IMR-90 (cell line): ENCODE results near the gene CELA2B. TPM values are rescaled to one million over a fixed set of nuclear protein-coding genes. Genes with fewer than 3 reads are reported as not detected.

Source experiments
- ATAC-seq: fragments of 200-7000 bp; cut with Tn5 transposase; 2 replicates; pipeline ENCODE4 v1.9.1; 2020; ENCODE audit warnings: low read depth, mild to moderate bottlenecking, moderate library complexity
- BruUV-seq: library from RNA; stranded (reverse); fragments of 400-500 nt; replicated peaks from 2 replicates; lab custom pipeline; 2021; lab: Mats Ljungman, UMichigan
- CTCF ChIA-PET: fragments of 300-600 bp; formaldehyde crosslinking; extraction: SDS; loops from one replicate; lab custom pipeline; 2021; ENCODE audit warnings: antibody characterized with exemption; lab: Yijun Ruan, JAX
- POLR2A ChIA-PET: fragments of 300-600 bp; sonication (Branson Sonifier 250); formaldehyde crosslinking; loops from one replicate; lab custom pipeline; 2022; ENCODE audit warnings: antibody characterized with exemption; ENCODE audit not compliant: unreplicated experiment; lab: Charles Lee
- DNase-seq: peaks from one replicate; pipeline ENCODE4 v3.0.0; 2013
- H2AFZ ChIP-seq: replicated peaks from 2 replicates; pipeline ENCODE3; 2013; ENCODE audit warnings: low read length, mild to moderate bottlenecking; ENCODE audit not compliant: poor library complexity
- H2AK5ac ChIP-seq: 2 replicates; pipeline ENCODE4 v1.6.1; 2013; ENCODE audit warnings: low read depth, low read length, inconsistent platforms
- H2AK9ac ChIP-seq: replicated peaks from 2 replicates; pipeline ENCODE3; 2013; ENCODE audit warnings: mild to moderate bottlenecking, low read depth, low read length, moderate library complexity; ENCODE audit not compliant: poor library complexity
- H2BK120ac ChIP-seq: 2 replicates; pipeline ENCODE4 v1.6.1; 2013; ENCODE audit warnings: low read depth, low read length, inconsistent platforms
- H2BK15ac ChIP-seq: 3 replicates; pipeline ENCODE4 v1.6.1; 2013; ENCODE audit warnings: low read depth, low read length, inconsistent platforms
- H2BK20ac ChIP-seq: 2 replicates; pipeline ENCODE4 v1.6.1; 2013; ENCODE audit warnings: low read depth, mild to moderate bottlenecking, inconsistent platforms, low read length, moderate library complexity
- H2BK5ac ChIP-seq: 2 replicates; pipeline ENCODE4 v1.6.1; 2013; ENCODE audit warnings: mild to moderate bottlenecking, low read depth, low read length, inconsistent platforms; ENCODE audit not compliant: poor library complexity, severe bottlenecking
- H3K14ac ChIP-seq: replicated peaks from 2 replicates; pipeline ENCODE4 v1.6.1; 2013; ENCODE audit warnings: low read depth, low read length, inconsistent platforms
- H3K18ac ChIP-seq: 2 replicates; pipeline ENCODE4 v1.6.1; 2013; ENCODE audit warnings: low read depth, low read length, control low read depth
- H3K23ac ChIP-seq: 2 replicates; pipeline ENCODE4 v1.6.1; 2013; ENCODE audit warnings: low read depth, low read length, inconsistent platforms
- H3K27ac ChIP-seq: 2 replicates; pipeline ENCODE4 v1.5.1; 2013; ENCODE audit warnings: mild to moderate bottlenecking, control low read depth, low read length; ENCODE audit not compliant: insufficient read depth
- H3K27me3 ChIP-seq: 2 replicates; pipeline ENCODE4 v1.6.1; 2013; ENCODE audit warnings: low read length; ENCODE audit not compliant: control insufficient read depth, insufficient read depth
- H3K36me3 ChIP-seq: 2 replicates; pipeline ENCODE4 v1.6.1; 2013; ENCODE audit warnings: low read length, mixed read lengths; ENCODE audit not compliant: control insufficient read depth, insufficient read depth
- H3K4ac ChIP-seq: 2 replicates; pipeline ENCODE4 v1.6.1; 2013; ENCODE audit warnings: low read depth, low read length, inconsistent platforms
- H3K4me1 ChIP-seq: 2 replicates; pipeline ENCODE4 v1.6.1; 2013; ENCODE audit warnings: low read length, mixed read lengths; ENCODE audit not compliant: control insufficient read depth, insufficient read depth
- H3K4me2 ChIP-seq: 2 replicates; pipeline ENCODE4 v1.6.1; 2013; ENCODE audit warnings: low read depth, mild to moderate bottlenecking, control low read depth, low read length, moderate library complexity
- H3K4me3 ChIP-seq: 2 replicates; pipeline ENCODE4 v1.5.1; 2013; ENCODE audit warnings: low read depth, mild to moderate bottlenecking, control low read depth, low read length, moderate library complexity; ENCODE audit not compliant: insufficient read depth
- H3K56ac ChIP-seq: 2 replicates; pipeline ENCODE4 v1.6.1; 2013; ENCODE audit warnings: low read length, inconsistent platforms; ENCODE audit not compliant: insufficient read depth; ENCODE audit errors: extremely low read depth
- H3K79me1 ChIP-seq, 2 experiments: 2 replicates each; pipeline ENCODE4 v1.6.1; 2013; ENCODE audit warnings: low read length in 2 of 2, inconsistent platforms in 1 of 2, low read depth in 1 of 2
- H3K9ac ChIP-seq: 2 replicates; pipeline ENCODE4 v1.6.1; 2013; ENCODE audit warnings: low read depth, low read length, control low read depth
- H3K9me1 ChIP-seq: 2 replicates; pipeline ENCODE4 v1.6.1; 2013; ENCODE audit warnings: low read length, inconsistent platforms; ENCODE audit not compliant: insufficient read depth
- H3K9me3 ChIP-seq: 2 replicates; pipeline ENCODE4 v1.6.1; 2013; ENCODE audit warnings: low read length; ENCODE audit not compliant: control insufficient read depth, insufficient read depth
- H4K20me1 ChIP-seq: 2 replicates; pipeline ENCODE4 v1.6.1; 2013; ENCODE audit warnings: low read length, inconsistent platforms; ENCODE audit not compliant: insufficient read depth
- H4K5ac ChIP-seq: 2 replicates; pipeline ENCODE4 v1.6.1; 2013; ENCODE audit warnings: mild to moderate bottlenecking, low read depth, low read length, control low read depth
- H4K8ac ChIP-seq, 2 experiments: 2 replicates each; pipeline ENCODE4 v1.6.1; 2013; ENCODE audit warnings: low read depth in 2 of 2, low read length in 2 of 2, control low read depth in 1 of 2, inconsistent platforms in 1 of 2
- H4K91ac ChIP-seq: 2 replicates; pipeline ENCODE4 v1.6.1; 2013; ENCODE audit warnings: low read depth, low read length, inconsistent platforms; ENCODE audit not compliant: insufficient read depth
- CEBPB ChIP-seq: IDR thresholded peaks from 2 replicates; pipeline ENCODE4 v1.6.1; 2012; ENCODE audit warnings: low read depth, low read length, improper control_type of control experiment
- MAZ ChIP-seq: IDR thresholded peaks from 2 replicates; pipeline ENCODE4 v1.6.1; 2012; ENCODE audit warnings: low read depth, mild to moderate bottlenecking, low read length, improper control_type of control experiment, moderate library complexity, borderline replicate concordance
- WGBS, 2 experiments: methylation state at CpG; one replicate each; pipeline versions ENCODE4 v1.1.5 to v1.1.7; 2013; ENCODE audit warnings: missing lambda C conversion rate in 2 of 2; ENCODE audit not compliant: insufficient read length in 1 of 2; ENCODE audit errors: extremely low coverage in 2 of 2; 5-methylcytosine and 5-hydroxymethylcytosine counted together
- dilution Hi-C: fragments of 300-500 bp; cut with HindIII; formaldehyde crosslinking; loops from one replicate; pipeline ENCODE4 v1.14.3; 2018; ENCODE audit warnings: low sequenced_read_pairs; ENCODE audit not compliant: unreplicated experiment
- in situ Hi-C: fragments of 300-500 bp; cut with MboI; formaldehyde crosslinking; loops from 3 replicates; pipeline ENCODE4 v1.14.3; 2019; ENCODE audit warnings: low sequenced_read_pairs, inconsistent platforms, mixed read lengths
- intact Hi-C: fragments of 100-400 bp; cut with micrococcal nuclease; formaldehyde crosslinking; loops from 2 replicates; pipeline ENCODE4 v1.10.0; 2022
- polyA plus RNA-seq, 3 experiments: library from polyadenylated mRNA; depleted of rRNA; stranded (reverse); fragments of >200 nt; gene quantifications; 2 replicates each; pipeline ENCODE4 v1.2.3, GENCODE V29; 2012; ENCODE audit warnings: low replicate concordance in 1 of 3
- total RNA-seq: library from RNA; depleted of rRNA; stranded (reverse); fragments of >200 nt; gene quantifications from 2 replicates; pipeline ENCODE4 v1.2.3, GENCODE V29; 2012
- TF ChIP-seq, protein P1 (sequence below): conservative IDR thresholded peaks from 2 replicates; pipeline ENCODE4 v1.5.1; 2012; ENCODE audit warnings: mild to moderate bottlenecking, low read depth, low read length, improper control_type of control experiment

CELA2B gene
- total and polyA plus RNA-seq, 2 of the 4 experiments (the other 2 are of a cell fraction) = not detected

DNA sequence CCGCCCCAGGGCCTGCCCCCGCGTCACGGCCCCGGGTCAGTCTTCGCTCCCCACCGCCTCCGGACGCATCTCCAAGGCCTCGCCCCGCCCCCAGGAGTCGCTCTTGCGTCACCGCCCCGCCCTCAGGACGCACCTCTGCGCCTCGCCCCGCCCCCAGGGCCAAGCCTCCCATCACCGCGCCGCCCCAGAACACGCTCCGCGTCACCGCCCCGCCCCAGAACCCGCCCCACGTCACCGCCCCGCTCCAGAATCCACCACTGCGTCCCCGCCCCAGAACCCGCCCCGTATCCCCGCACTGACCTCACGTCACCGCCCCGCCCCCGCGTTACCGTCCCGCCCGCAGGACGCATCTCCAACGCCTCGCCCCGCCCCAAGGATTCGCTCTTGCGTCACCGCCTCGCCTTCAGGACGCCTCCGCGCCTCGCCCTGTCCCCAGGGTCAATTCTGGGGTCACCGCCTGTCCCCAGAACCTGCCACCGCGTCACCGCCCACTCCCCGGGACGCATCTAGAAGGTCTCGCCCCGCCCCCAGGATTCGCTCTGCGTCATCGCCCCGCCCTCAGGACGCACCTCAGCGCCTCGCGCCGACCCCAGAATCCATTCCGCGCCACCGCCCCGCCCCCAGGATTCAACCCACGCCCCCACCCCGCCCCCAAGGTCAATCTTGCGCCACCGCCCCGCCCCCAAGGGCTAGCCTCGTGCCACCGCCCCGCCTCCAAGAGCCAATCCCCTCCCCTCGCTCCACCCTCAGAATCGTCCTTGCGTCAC is 48.6 kb downstream of the CELA2B start:
- H2AK5ac ChIP-seq = peak overlapping the region; percentile 69
- H3K27ac ChIP-seq = peak overlapping the region; percentile 100
- H3K9me1 ChIP-seq = peaks cover 10% of the 10 kb centered on the region
- H2AK9ac ChIP-seq = peak overlapping the region; percentile 93
- peak overlapping the region; percentile 92; the same call in 1 of the 2 replicates for H3K56ac ChIP-seq
- peak overlapping the region; percentile 100 for H4K5ac ChIP-seq
- peaks cover 11 to 35% of the 10 kb centered on the region in 2 experiments for H3K79me1 ChIP-seq
- H3K9ac ChIP-seq = peak overlapping the region; percentile 98
- peak overlapping the region; percentile 100 for H2BK5ac ChIP-seq
- no peaks in the 10 kb centered on the region; the same call in none of the 2 replicates for H4K20me1 ChIP-seq
- peak overlapping the region; percentile 100 for H3K14ac ChIP-seq
- ChIA-PET CTCF (no interaction called here), POLR2A (no interaction called here)
- in situ Hi-C loops (no loop called here), dilution Hi-C loops (no loop called here), intact Hi-C loops (loop anchor here (5.0 kb wide), 1 partner anchor 202 kb away; no protein-coding TSS in a partner anchor)
- H2BK20ac ChIP-seq = peak overlapping the region; percentile 98
- H3K18ac ChIP-seq = peak overlapping the region; percentile 100
- H2BK120ac ChIP-seq = peak overlapping the region; percentile 100
- ATAC-seq (peak; percentile 73), DNase-seq (peak; percentile 98)
- H4K91ac ChIP-seq = peak overlapping the region; percentile 98
- H3K4me2 ChIP-seq = peak overlapping the region; percentile 66
- H3K9me3 ChIP-seq = no peaks in the 10 kb centered on the region
- no peaks in the 10 kb centered on the region for H3K36me3 ChIP-seq
- TF ChIP-seq, protein P1, sequence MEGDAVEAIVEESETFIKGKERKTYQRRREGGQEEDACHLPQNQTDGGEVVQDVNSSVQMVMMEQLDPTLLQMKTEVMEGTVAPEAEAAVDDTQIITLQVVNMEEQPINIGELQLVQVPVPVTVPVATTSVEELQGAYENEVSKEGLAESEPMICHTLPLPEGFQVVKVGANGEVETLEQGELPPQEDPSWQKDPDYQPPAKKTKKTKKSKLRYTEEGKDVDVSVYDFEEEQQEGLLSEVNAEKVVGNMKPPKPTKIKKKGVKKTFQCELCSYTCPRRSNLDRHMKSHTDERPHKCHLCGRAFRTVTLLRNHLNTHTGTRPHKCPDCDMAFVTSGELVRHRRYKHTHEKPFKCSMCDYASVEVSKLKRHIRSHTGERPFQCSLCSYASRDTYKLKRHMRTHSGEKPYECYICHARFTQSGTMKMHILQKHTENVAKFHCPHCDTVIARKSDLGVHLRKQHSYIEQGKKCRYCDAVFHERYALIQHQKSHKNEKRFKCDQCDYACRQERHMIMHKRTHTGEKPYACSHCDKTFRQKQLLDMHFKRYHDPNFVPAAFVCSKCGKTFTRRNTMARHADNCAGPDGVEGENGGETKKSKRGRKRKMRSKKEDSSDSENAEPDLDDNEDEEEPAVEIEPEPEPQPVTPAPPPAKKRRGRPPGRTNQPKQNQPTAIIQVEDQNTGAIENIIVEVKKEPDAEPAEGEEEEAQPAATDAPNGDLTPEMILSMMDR = no peak
- TF ChIP-seq MAZ (peak; percentile 83; the same call in 1 of the 2 replicates), CEBPB (peak; percentile 90)
- peak overlapping the region; percentile 97 for H3K4me3 ChIP-seq
- H3K4me1 ChIP-seq = peaks cover 2% of the 10 kb centered on the region
- no peaks in the 10 kb centered on the region for H3K27me3 ChIP-seq
- H3K4ac ChIP-seq = peak overlapping the region; percentile 100
- WGBS, 2 experiments = 0% methylated on average over 16 of the region's 88 CpGs; no CpG with 5 or more reads in 1 of the 2 experiments
- H3K23ac ChIP-seq = peak overlapping the region; percentile 99
- H2AFZ ChIP-seq = peak overlapping the region; percentile 100
- H2BK15ac ChIP-seq = peak overlapping the region; percentile 98; the same call in 2 of the 3 replicates
- no TSS peak for BruUV-seq
- peak overlapping the region; percentile 79 to 99 for H4K8ac ChIP-seq
